ACC112 (cell line): ENCODE measurements around the gene VPS35L.
"Not testable (repeated sequence)": the region's sequence is repeated elsewhere in the genome, so short reads cannot be mapped to it uniquely, and the experiment has no call there.

Experiments
- H2AFZ ChIP-seq: fragments of 200-600 bp; sonication (generic); one replicate; pipeline ENCODE4 v1.6.0; 2017; ENCODE audit warnings: antibody characterized with exemption, low read length; ENCODE audit not compliant: unreplicated experiment
- H3K27ac ChIP-seq: fragments of 200-600 bp; sonication (generic); 2 replicates; pipeline ENCODE4 v1.5.1; 2014; ENCODE audit warnings: low read depth, mild to moderate bottlenecking, antibody characterized with exemption, low read length, moderate library complexity
- H3K27me3 ChIP-seq: fragments of 200-600 bp; sonication (generic); 2 replicates; pipeline ENCODE4 v1.6.1; 2014; ENCODE audit warnings: mild to moderate bottlenecking, antibody characterized with exemption, low read length, moderate library complexity, mixed read lengths; ENCODE audit not compliant: insufficient read depth
- H3K36me3 ChIP-seq: fragments of 200-600 bp; sonication (generic); 2 replicates; pipeline ENCODE4 v1.6.1; 2016; ENCODE audit warnings: mild to moderate bottlenecking, antibody characterized with exemption, low read length, moderate library complexity, mixed read lengths; ENCODE audit not compliant: insufficient read depth
- H3K4me1 ChIP-seq: fragments of 200-600 bp; sonication (generic); one replicate; pipeline ENCODE4 v1.6.1; 2016; ENCODE audit warnings: low read length, mixed read lengths; ENCODE audit not compliant: insufficient read depth, unreplicated experiment, control insufficient read depth
- H3K4me3 ChIP-seq: fragments of 200-600 bp; sonication (generic); 2 replicates; pipeline ENCODE4 v1.5.1; 2014; ENCODE audit warnings: mild to moderate bottlenecking, low read depth, low read length
- H3K79me2 ChIP-seq: fragments of 200-600 bp; sonication (generic); one replicate; pipeline ENCODE4 v1.6.0; 2016; ENCODE audit warnings: low read length; ENCODE audit not compliant: control insufficient read depth, unreplicated experiment, insufficient read depth

VPS35L gene

DNA sequence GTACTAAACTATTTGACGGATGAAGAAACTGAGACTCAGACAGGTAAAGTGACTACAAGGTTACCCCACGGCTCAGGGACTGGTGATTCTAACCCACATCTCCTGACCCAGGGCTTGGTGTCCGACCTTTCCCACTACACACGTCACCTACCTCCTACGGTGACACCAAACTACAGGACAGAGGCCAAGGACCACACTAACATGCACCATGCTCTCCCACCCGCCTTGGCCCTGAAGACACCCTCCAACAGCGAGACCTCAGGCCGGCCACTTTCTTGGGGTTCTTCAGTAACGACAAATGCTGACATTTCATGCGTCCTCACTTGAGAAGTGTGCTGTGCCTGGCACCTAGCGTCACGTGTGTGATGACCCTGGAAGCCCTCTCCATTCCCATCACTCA lies 156.1 kb downstream of the VPS35L start:
- H3K79me2 ChIP-seq = peaks cover 12% of the 10 kb centered on the region
- H3K4me1 ChIP-seq = peaks cover 13% of the 10 kb centered on the region
- no peak overlapping the region for H3K4me3 ChIP-seq
- no peak overlapping the region for H2AFZ ChIP-seq
- no peak overlapping the region for H3K27ac ChIP-seq
- peaks cover 9% of the 10 kb centered on the region; the same call in 1 of the 2 replicates for H3K36me3 ChIP-seq
- no peaks in the 10 kb centered on the region for H3K27me3 ChIP-seq

DNA sequence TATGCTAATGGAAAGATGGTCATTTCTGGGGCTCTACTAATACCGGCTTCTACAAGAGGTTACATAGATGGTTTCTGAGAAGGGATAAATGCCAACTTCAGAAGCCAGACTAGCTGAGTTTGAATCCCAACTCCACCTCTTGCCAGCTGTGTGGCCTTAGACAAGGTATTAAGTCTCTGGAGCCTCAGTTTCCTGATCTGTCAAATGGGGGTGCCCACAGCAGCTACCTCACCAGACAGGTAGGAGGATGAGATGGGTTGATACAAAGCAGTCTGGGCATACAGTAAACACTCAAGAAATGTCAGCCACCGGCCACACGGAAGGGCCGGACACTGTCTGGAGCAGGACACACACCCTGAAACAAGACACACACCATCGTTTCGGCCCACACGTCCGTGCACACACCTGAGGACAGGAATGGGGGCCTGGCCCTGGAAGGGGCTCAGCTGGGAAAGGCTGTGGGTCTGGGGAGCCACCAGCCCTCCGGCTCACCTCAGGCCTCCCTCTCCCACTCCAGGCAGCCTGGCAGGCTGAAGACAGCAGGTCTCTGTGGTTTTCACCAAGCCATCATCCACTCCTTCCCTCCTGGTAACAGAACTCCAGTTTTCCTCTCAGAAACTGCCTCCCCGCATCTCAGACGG lies 157.0 kb downstream of the VPS35L start:
- Histone ChIP-seq H3K27me3 (no peaks in the 10 kb centered on the region), H2AFZ (no peak overlapping the region), H3K4me1 (peaks cover 14% of the 10 kb centered on the region), H3K27ac (no peak overlapping the region), H3K79me2 (peaks cover 21% of the 10 kb centered on the region), H3K36me3 (peaks cover 9% of the 10 kb centered on the region; the same call in 1 of the 2 replicates), H3K4me3 (no peak overlapping the region)

DNA sequence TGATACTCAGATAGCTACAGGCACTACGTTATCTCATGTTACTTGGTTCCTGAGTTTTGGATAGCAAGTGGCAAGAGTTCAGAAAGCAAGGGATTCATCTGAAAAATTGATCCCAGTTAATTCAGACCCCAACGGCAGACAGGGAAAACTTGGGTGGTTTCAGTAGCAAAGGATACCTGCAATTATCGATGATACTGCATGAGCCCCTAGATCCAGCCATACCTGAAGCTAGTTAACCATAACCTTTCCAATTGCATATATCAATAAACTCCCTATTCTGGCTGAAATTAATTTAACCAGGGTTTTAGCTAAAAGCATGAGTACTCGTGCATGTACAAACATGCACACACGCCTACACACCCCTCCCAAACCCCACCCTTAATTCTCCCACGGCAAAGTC lies 158.2 kb downstream of the VPS35L start:
- H3K4me1 ChIP-seq = peaks cover 14% of the 10 kb centered on the region
- H3K36me3 ChIP-seq = peaks cover 9% of the 10 kb centered on the region; the same call in 1 of the 2 replicates
- H2AFZ ChIP-seq = no peak overlapping the region
- no peaks in the 10 kb centered on the region for H3K27me3 ChIP-seq
- H3K27ac ChIP-seq = no peak overlapping the region
- H3K79me2 ChIP-seq = peaks cover 27% of the 10 kb centered on the region
- H3K4me3 ChIP-seq = no peak overlapping the region

DNA sequence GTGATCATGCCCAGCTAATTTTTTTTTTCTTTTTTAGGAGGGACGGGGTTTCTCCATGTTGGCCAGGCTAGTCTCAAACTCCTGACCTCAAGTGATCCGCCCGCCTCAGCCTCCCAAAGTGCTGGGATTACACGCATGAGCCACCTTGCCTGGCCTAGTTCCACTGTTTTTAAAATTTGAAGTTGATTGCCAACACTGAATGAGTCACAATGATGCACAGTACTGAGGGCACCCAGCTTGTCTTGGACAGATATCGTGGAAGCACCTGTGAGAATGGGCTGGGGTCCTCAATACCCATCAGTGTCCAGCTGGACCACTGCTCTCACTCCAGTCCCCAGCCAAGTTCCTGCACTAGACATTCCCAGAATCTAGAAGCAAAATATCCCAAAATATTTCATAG lies 160.1 kb downstream of the VPS35L start:
- peaks cover 6% of the 10 kb centered on the region; the same call in 1 of the 2 replicates for H3K36me3 ChIP-seq
- H3K4me3 ChIP-seq = peak overlapping the region; percentile 95; the same call in 1 of the 2 replicates
- H2AFZ ChIP-seq = no peak overlapping the region
- peaks cover 35% of the 10 kb centered on the region for H3K79me2 ChIP-seq
- no peak overlapping the region for H3K27ac ChIP-seq
- H3K4me1 ChIP-seq = peaks cover 21% of the 10 kb centered on the region
- no peaks in the 10 kb centered on the region for H3K27me3 ChIP-seq

DNA sequence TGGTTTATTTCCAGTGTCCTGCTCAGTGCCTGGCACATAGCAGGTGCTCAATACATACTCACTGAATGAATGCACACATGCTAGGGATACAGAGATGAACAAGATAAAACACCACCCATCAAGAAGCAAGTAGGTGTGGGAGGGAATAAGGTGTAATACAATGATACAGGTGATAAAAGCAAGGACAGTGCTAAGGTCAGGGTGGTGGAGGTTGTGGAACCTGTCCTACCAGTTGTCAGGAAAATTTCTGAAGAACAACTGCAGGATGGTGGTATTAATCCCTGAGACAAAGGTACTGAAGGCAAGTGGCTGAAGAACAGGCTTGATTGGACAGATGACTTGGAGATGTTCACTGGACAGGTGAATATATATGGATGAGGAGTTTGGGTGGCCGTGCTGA lies 160.7 kb downstream of the VPS35L start:
- Histone ChIP-seq H3K36me3 (peaks cover 6% of the 10 kb centered on the region; the same call in 1 of the 2 replicates), H3K4me1 (peaks cover 21% of the 10 kb centered on the region), H3K79me2 (peaks cover 35% of the 10 kb centered on the region), H3K27ac (no peak overlapping the region), H3K4me3 (peak overlapping the region; percentile 95), H3K27me3 (no peaks in the 10 kb centered on the region), H2AFZ (no peak overlapping the region)

DNA sequence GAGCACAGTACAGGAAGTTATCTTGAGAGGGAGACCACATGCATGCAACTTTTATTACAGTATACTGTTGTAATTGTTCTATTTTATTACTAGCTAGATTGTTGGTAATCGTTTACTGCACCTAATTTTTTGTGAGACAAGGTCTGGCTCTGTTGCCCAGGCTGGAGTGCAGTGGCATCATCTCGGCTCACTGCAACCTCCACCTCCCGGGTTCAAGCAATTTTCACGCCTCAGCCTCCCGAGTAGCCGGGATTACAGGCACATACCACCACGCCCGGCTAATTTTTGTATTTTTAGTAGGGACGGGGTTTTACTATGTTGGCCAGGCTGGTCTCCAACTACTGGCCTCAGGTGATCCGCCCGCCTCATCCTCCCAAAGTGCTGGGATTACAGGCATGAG lies 161.2 kb downstream of the VPS35L start:
- not testable (repeated sequence) for H3K27ac ChIP-seq, H3K36me3 ChIP-seq, H3K27me3 ChIP-seq
- H3K4me3 ChIP-seq = peak overlapping the region; percentile 95
- H3K79me2 ChIP-seq = peaks cover 35% of the 10 kb centered on the region
- peaks cover 21% of the 10 kb centered on the region for H3K4me1 ChIP-seq
- peak overlapping the region; percentile 76 for H2AFZ ChIP-seq

- Histone ChIP-seq H3K27ac (peak overlapping the region; percentile 72), H3K36me3 (peaks cover 6% of the 10 kb centered on the region; the same call in 1 of the 2 replicates), H3K27me3 (no peaks in the 10 kb centered on the region), H2AFZ (peak overlapping the region; percentile 76), H3K79me2 (peaks cover 35% of the 10 kb centered on the region), H3K4me1 (peaks cover 21% of the 10 kb centered on the region), H3K4me3 (peak overlapping the region; percentile 95)
Observed at GRCh38 chr16:19717314-19717713, 161.8 kb downstream of the VPS35L start.

GRCh38 chr16:19717741-19718623 lies 162.5 kb downstream of the VPS35L start, which contains the start of the genes IQCK and KNOP1:
Gene IQCK (plus strand): TSS chr16:19718271. CDS start chr16:19718307, 36 bp downstream.
Gene KNOP1 (minus strand): TSS chr16:19718227. CDS start chr16:19715035, 3,192 bp downstream.
- peak within 1 kb of the TSS; percentile 72 for H3K27ac ChIP-seq
- peaks cover 35% of the 10 kb centered on the region for H3K79me2 ChIP-seq

DNA sequence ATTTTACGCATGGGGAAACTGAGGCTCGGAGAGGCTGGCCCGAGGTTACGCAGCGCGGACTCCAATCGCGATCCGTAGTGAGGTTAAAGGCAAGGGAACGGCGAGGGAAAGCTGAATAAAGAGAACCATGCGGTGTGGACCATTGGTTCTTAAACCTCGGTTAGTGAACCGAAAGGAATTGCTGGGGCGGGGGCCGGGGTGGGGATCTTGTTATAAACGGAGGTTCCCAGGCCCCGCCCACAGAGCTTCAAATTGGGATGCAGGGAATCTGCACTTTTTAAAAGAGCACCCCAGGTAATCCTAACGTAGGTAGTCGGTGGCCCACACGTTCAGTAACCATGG lies 163.1 kb downstream of the VPS35L start:
- no peaks in the 10 kb centered on the region for H3K27me3 ChIP-seq
- H3K36me3 ChIP-seq = peaks cover 6% of the 10 kb centered on the region; the same call in 1 of the 2 replicates
- peaks cover 35% of the 10 kb centered on the region for H3K79me2 ChIP-seq
- H3K4me1 ChIP-seq = peaks cover 21% of the 10 kb centered on the region
- peak overlapping the region; percentile 97 for H2AFZ ChIP-seq
- peak overlapping the region; percentile 95 for H3K4me3 ChIP-seq
- peak overlapping the region; percentile 72; the same call in 1 of the 2 replicates for H3K27ac ChIP-seq

More at GRCh38 chr16:19717741-19718623, 162.5 kb downstream of the VPS35L start, which contains the start of the genes IQCK and KNOP1:
- H3K4me1 ChIP-seq = peaks cover 21% of the 10 kb centered on the region
- H3K36me3 ChIP-seq = peaks cover 6% of the 10 kb centered on the region; the same call in 1 of the 2 replicates
- peak within 1 kb of the TSS; percentile 95 for H3K4me3 ChIP-seq
- peak within 1 kb of the TSS; percentile 97 for H2AFZ ChIP-seq
- H3K27me3 ChIP-seq = no peaks in the 10 kb centered on the region

- H3K36me3 ChIP-seq = no peaks in the 10 kb centered on the region
- no peaks in the 10 kb centered on the region for H3K27me3 ChIP-seq
- H3K4me1 ChIP-seq = peaks cover 7% of the 10 kb centered on the region
- H2AFZ ChIP-seq = no peak overlapping the region
- H3K79me2 ChIP-seq = peaks cover 15% of the 10 kb centered on the region
- no peak overlapping the region for H3K4me3 ChIP-seq
- no peak overlapping the region for H3K27ac ChIP-seq
Observed at GRCh38 chr16:19722269-19722952, 166.9 kb downstream of the VPS35L start.
